ENCODE measurements around the gene UBE2G1.

The UBE2G1 gene

DNA sequence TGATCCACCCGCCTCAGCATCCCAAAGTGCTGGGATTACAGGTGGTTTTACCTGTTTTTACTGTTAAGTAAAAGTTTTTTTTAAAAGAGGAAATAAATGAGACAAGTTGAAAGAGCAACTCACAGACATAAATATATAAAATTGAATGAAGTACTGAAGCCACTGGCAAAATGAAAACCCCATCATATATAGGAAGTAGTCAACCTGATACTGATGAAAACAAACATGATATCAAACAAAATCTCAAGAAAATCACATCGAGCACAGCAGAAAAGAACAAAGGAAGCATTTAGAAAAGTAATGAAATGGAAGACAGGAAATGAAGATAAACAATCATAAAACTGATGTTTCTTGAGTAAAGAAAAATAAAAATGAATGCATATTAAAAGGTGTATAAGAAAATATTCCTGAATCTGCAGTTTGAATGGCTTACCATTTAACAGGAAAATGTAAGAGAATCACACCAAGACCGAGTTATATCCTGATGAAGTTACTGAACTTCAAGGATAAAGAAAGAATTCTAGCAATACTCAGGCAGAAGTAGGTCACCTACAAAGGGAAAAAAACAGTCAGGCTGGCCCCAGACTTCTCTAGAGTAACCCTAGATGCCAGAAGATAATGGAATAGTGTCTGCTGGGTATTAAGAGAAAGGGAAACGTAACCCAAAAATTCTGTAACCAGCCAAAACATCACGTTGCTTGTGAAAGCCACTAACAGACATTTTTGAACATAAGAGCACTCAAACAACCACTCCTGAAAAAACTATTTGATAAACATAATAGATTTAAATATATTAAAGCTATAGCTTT is 31.5 kb downstream of the UBE2G1 start:
- Histone ChIP-seq H2AFZ (ENCODE audit: low read depth, low read length) (no peak overlapping the region), H3K4me2 (ENCODE audit: low read length) (no peak overlapping the region), H3K27ac (ENCODE audit: low read length) (no peak overlapping the region), H3K27me3 (ENCODE audit: low read depth, low read length) (no peaks in the 10 kb centered on the region), H3K79me2 (ENCODE audit: low read length) (peaks cover 92% of the 10 kb centered on the region), H3K4me3 (ENCODE audit: low read length) (no peak overlapping the region), H4K20me1 (ENCODE audit: insufficient read depth, low read length) (peaks cover 52% of the 10 kb centered on the region), H3K4me1 (ENCODE audit: low read length) (peaks cover 3% of the 10 kb centered on the region), H3K9me3 (ENCODE audit: insufficient read depth, low read length) (no peaks in the 10 kb centered on the region), H3K9ac (ENCODE audit: low read length) (no peak overlapping the region), H3K36me3 (replicated peaks; ENCODE audit: low read depth, low read length) (no peaks in the 10 kb centered on the region)
- no peak for TF ChIP-seq EZH2phosphoT487 (IDR thresholded peaks at IDR 0.05; ENCODE audit: low read depth)
- TF ChIP-seq, protein P1, sequence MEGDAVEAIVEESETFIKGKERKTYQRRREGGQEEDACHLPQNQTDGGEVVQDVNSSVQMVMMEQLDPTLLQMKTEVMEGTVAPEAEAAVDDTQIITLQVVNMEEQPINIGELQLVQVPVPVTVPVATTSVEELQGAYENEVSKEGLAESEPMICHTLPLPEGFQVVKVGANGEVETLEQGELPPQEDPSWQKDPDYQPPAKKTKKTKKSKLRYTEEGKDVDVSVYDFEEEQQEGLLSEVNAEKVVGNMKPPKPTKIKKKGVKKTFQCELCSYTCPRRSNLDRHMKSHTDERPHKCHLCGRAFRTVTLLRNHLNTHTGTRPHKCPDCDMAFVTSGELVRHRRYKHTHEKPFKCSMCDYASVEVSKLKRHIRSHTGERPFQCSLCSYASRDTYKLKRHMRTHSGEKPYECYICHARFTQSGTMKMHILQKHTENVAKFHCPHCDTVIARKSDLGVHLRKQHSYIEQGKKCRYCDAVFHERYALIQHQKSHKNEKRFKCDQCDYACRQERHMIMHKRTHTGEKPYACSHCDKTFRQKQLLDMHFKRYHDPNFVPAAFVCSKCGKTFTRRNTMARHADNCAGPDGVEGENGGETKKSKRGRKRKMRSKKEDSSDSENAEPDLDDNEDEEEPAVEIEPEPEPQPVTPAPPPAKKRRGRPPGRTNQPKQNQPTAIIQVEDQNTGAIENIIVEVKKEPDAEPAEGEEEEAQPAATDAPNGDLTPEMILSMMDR (IDR thresholded peaks at IDR 0.05; ENCODE audit: low read depth, low read length): no peak

DNA sequence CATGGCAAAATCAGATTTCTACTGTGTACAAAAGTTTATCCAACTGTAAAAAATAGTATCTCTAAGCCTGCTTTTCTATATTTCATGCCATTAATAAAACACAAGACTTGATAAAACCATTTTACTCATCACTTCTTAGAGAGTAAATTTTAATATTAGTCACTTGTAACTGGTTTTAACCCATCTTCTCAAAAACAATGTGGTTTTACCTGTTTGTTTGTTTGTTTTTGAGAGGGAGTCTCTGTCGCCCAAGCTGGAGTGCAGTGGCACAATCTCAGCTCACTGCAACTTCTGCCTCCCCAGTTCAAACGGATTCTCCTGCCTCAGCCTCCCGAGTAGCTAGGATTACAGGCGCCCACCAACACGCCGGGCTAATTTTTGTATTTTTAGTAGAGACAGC is 32.1 kb downstream of the UBE2G1 start:
- no peak for TF ChIP-seq EZH2phosphoT487 (IDR thresholded peaks at IDR 0.05; ENCODE audit: low read depth)
- TF ChIP-seq, protein P1 (IDR thresholded peaks at IDR 0.05; ENCODE audit: low read depth, low read length): no peak
- no peak overlapping the region for H2AFZ ChIP-seq (ENCODE audit: low read depth, low read length)
- peaks cover 52% of the 10 kb centered on the region for H4K20me1 ChIP-seq (ENCODE audit: insufficient read depth, low read length)
- H3K27ac ChIP-seq (ENCODE audit: low read length): no peak overlapping the region
- no peaks in the 10 kb centered on the region for H3K36me3 ChIP-seq (replicated peaks; ENCODE audit: low read depth, low read length)
- no peak overlapping the region for H3K4me3 ChIP-seq (ENCODE audit: low read length)
- no peak overlapping the region for H3K9ac ChIP-seq (ENCODE audit: low read length)
- peaks cover 90% of the 10 kb centered on the region for H3K79me2 ChIP-seq (ENCODE audit: low read length)
- no peaks in the 10 kb centered on the region for H3K9me3 ChIP-seq (ENCODE audit: insufficient read depth, low read length)
- H3K27me3 ChIP-seq (ENCODE audit: low read depth, low read length): no peaks in the 10 kb centered on the region
- no peaks in the 10 kb centered on the region for H3K4me1 ChIP-seq (ENCODE audit: low read length)
- no peak overlapping the region for H3K4me2 ChIP-seq (ENCODE audit: low read length)

DNA sequence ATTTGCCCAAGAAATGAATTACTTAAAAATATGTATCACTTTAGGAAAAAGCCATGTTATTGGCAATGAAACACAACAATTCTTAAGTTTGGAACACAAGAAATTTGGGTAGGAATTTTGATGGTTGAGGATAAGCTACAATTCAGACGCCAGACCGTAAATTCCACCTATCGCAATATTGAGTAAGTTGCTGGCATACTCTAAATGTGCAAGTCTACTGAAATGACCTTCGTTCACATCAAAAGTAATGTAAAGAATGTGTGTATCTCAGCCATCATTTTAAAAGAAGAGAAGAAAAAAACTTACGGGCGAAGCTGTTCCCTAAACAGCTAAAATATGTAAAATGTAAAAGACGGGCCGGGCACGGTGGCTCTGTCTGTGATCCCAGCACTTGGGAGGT is 33.4 kb downstream of the UBE2G1 start:
- Histone ChIP-seq H3K4me1 (ENCODE audit: low read length) (no peaks in the 10 kb centered on the region), H3K4me2 (ENCODE audit: low read length) (no peak overlapping the region), H3K4me3 (ENCODE audit: low read length) (no peak overlapping the region), H2AFZ (ENCODE audit: low read depth, low read length) (no peak overlapping the region), H3K27ac (ENCODE audit: low read length) (no peak overlapping the region), H4K20me1 (ENCODE audit: insufficient read depth, low read length) (peaks cover 49% of the 10 kb centered on the region), H3K36me3 (replicated peaks; ENCODE audit: low read depth, low read length) (no peaks in the 10 kb centered on the region), H3K79me2 (ENCODE audit: low read length) (peaks cover 84% of the 10 kb centered on the region), H3K9ac (ENCODE audit: low read length) (no peak overlapping the region), H3K27me3 (ENCODE audit: low read depth, low read length) (no peaks in the 10 kb centered on the region), H3K9me3 (ENCODE audit: insufficient read depth, low read length) (no peaks in the 10 kb centered on the region)
- TF ChIP-seq, protein P1 (IDR thresholded peaks at IDR 0.05; ENCODE audit: low read depth, low read length): no peak
- no peak for TF ChIP-seq EZH2phosphoT487 (IDR thresholded peaks at IDR 0.05; ENCODE audit: low read depth)

DNA sequence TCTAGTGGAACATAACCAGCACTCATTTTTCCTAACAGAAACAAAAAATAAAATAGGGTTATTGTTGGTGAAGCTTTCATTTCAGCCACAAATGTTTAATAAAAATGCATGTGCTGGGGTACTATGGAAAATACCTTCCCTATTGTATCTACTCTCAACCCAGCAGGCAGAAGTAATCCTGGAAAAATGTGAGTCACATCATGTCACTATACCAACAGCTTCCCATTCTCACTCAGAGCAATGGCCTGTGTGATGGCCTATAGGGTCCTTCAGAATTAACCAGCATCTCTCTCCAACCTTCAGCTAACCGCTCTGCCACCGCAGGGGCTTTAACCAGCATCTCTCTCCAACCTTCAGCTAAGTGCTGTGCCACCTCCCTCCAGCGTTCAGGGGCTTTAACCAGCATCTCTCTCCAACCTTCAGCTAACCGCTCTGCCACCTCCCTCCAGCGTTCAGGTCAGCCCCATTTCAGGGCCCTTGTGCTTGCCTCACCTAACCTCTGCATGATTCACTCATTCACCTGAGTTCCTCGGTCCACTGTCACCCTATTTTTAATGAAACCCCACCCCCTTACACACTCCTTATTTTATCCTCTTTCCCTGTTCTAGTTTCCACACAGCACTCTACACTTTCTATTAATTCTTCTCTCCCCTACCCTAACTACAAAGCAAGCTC is 34.0 kb downstream of the UBE2G1 start:
- peaks cover 85% of the 10 kb centered on the region for H3K79me2 ChIP-seq (ENCODE audit: low read length)
- no peaks in the 10 kb centered on the region for H3K4me1 ChIP-seq (ENCODE audit: low read length)
- H3K27ac ChIP-seq (ENCODE audit: low read length): no peak overlapping the region
- no peak overlapping the region for H2AFZ ChIP-seq (ENCODE audit: low read depth, low read length)
- no peaks in the 10 kb centered on the region for H3K9me3 ChIP-seq (ENCODE audit: insufficient read depth, low read length)
- H3K36me3 ChIP-seq (replicated peaks; ENCODE audit: low read depth, low read length): peaks cover 2% of the 10 kb centered on the region
- no peak overlapping the region for H3K4me3 ChIP-seq (ENCODE audit: low read length)
- TF ChIP-seq, protein P1 (IDR thresholded peaks at IDR 0.05; ENCODE audit: low read depth, low read length): no peak
- no peak for TF ChIP-seq EZH2phosphoT487 (IDR thresholded peaks at IDR 0.05; ENCODE audit: low read depth)
- no peak overlapping the region for H3K4me2 ChIP-seq (ENCODE audit: low read length)
- H4K20me1 ChIP-seq (ENCODE audit: insufficient read depth, low read length): peaks cover 55% of the 10 kb centered on the region
- H3K9ac ChIP-seq (ENCODE audit: low read length): no peak overlapping the region
- no peaks in the 10 kb centered on the region for H3K27me3 ChIP-seq (ENCODE audit: low read depth, low read length)

All from OCI-LY3 (cell line).